PC-9 (cell line): Measurements from ENCODE around the gene PLEKHG2. TPM values are rescaled to one million over a fixed set of nuclear protein-coding genes. Genes with fewer than 3 reads are reported as not detected.

ENCODE experiments used
- BruUV-seq: library from RNA; stranded (reverse); fragments of 400-500 nt; replicated peaks from 2 replicates; lab custom pipeline; 2021; lab: Mats Ljungman, UMichigan
- CTCF ChIA-PET: fragments of 300-600 bp; sonication (Branson Sonifier 250); formaldehyde crosslinking; loops from one replicate; lab custom pipeline; 2022; ENCODE audit warnings: antibody characterized with exemption; lab: Charles Lee
- POLR2A ChIA-PET: fragments of 300-600 bp; sonication (Branson Sonifier 250); formaldehyde crosslinking; loops from one replicate; lab custom pipeline; 2022; ENCODE audit warnings: antibody characterized with exemption; ENCODE audit not compliant: unreplicated experiment; lab: Charles Lee
- DNase-seq, 2 experiments: peaks; one replicate each; pipeline versions ENCODE4 v3.0.0 to v3.0.0-alpha.2; 2015 to 2022; ENCODE audit warnings: mixed read lengths in 1 of 2
- H2AFZ ChIP-seq: fragments of 200-600 bp; sonication (generic); 2 replicates; pipeline ENCODE4 v1.8.1; 2017; ENCODE audit warnings: antibody characterized with exemption
- H3F3A ChIP-seq: fragments of 200-600 bp; sonication (generic); 2 replicates; pipeline ENCODE4 v1.8.1; 2017; ENCODE audit warnings: antibody characterized with exemption, mild to moderate bottlenecking, low read depth; ENCODE audit not compliant: insufficient read depth
- H3K27ac ChIP-seq: fragments of 200-600 bp; sonication (generic); 2 replicates; pipeline ENCODE4 v1.6.1; 2016; ENCODE audit warnings: mixed run types
- H3K27me3 ChIP-seq: fragments of 200-600 bp; sonication (generic); 2 replicates; pipeline ENCODE4 v1.6.1; 2016; ENCODE audit warnings: low read depth, mixed run types; ENCODE audit not compliant: insufficient read depth
- H3K36me3 ChIP-seq: fragments of 200-600 bp; sonication (generic); 2 replicates; pipeline ENCODE4 v1.6.1; 2016; ENCODE audit warnings: low read depth, mixed run types
- H3K4me1 ChIP-seq: fragments of 200-600 bp; sonication (generic); replicated peaks from 2 replicates; pipeline ENCODE4 v1.6.1; 2016; ENCODE audit warnings: mixed run types; ENCODE audit not compliant: insufficient read depth
- H3K4me2 ChIP-seq: fragments of 200-600 bp; sonication (generic); 2 replicates; pipeline ENCODE4 v1.6.1; 2017; ENCODE audit warnings: mixed run types
- H3K4me3 ChIP-seq: fragments of 200-600 bp; sonication (generic); 2 replicates; pipeline ENCODE4 v1.6.1; 2016; ENCODE audit warnings: mixed run types
- H3K79me2 ChIP-seq: fragments of 200-600 bp; sonication (generic); 2 replicates; pipeline ENCODE4 v1.6.1; 2017; ENCODE audit warnings: low read depth, mixed run types
- H3K9me2 ChIP-seq: fragments of 200-600 bp; sonication (generic); 2 replicates; pipeline ENCODE4 v1.8.1; 2017; ENCODE audit warnings: mild to moderate bottlenecking; ENCODE audit not compliant: insufficient read depth
- H3K9me3 ChIP-seq: fragments of 200-600 bp; sonication (generic); 2 replicates; pipeline ENCODE4 v1.8.1; 2016; ENCODE audit warnings: low read depth; ENCODE audit not compliant: insufficient read depth
- H4K20me1 ChIP-seq: fragments of 200-600 bp; sonication (generic); 2 replicates; pipeline ENCODE4 v1.8.1; 2017; ENCODE audit not compliant: insufficient read depth
- EZH2 ChIP-seq: fragments of 200-600 bp; sonication (generic); IDR thresholded peaks from 2 replicates; pipeline ENCODE4 v1.8.0; 2017; ENCODE audit warnings: antibody characterized with exemption, low read depth
- intact Hi-C: fragments of 100-400 bp; cut with micrococcal nuclease; formaldehyde crosslinking; loops from one replicate; pipeline ENCODE4 v1.10.0; 2022; ENCODE audit not compliant: unreplicated experiment
- total RNA-seq: library from RNA; stranded (reverse); gene quantifications from 2 replicates; pipeline ENCODE4 v1.2.3, GENCODE V29; 2021
- TF ChIP-seq, protein P1 (sequence below): fragments of 200-600 bp; sonication (generic); conservative IDR thresholded peaks from 2 replicates; pipeline ENCODE4 v1.6.1; 2017; ENCODE audit warnings: mixed run types, antibody characterized with exemption, mild to moderate bottlenecking, moderate library complexity

The PLEKHG2 gene
- total RNA-seq, 1 experiment from 2014 or later = 26.1 TPM

GRCh38 chr19:39397360-39398296, 14.8 kb upstream of the PLEKHG2 start:
- Histone ChIP-seq H3K27ac (peak overlapping the region; percentile 95), H3K4me2 (peak overlapping the region; percentile 68), H3K9me3 (no peaks in the 10 kb centered on the region), H3K4me3 (peak overlapping the region; percentile 17; the same call in 1 of the 2 replicates), H3K79me2 (peaks cover 2% of the 10 kb centered on the region), H3K27me3 (no peaks in the 10 kb centered on the region), H4K20me1 (no peaks in the 10 kb centered on the region), H3K4me1 (peaks cover 24% of the 10 kb centered on the region), H3K9me2 (no peaks in the 10 kb centered on the region), H2AFZ (no peak overlapping the region), H3K36me3 (no peaks in the 10 kb centered on the region), H3F3A (peaks cover 50% of the 10 kb centered on the region)
- ChIA-PET CTCF (interaction anchor here (0.6 to 1.6 kb wide), 4 partner anchors 10 to 338 kb away, joined by 3 to 8 read pairs (median 5); no protein-coding TSS in a partner anchor), POLR2A (interaction anchor here (0.6 to 1.3 kb wide), 4 partner anchors 9 to 38 kb away, joined by 4 to 10 read pairs (median 7); partner anchors contain the start of genes RPS16 and ZFP36)
- no TSS peak for BruUV-seq
- intact Hi-C loops = loop anchor here (1.0 to 2.0 kb wide), 2 partner anchors 15 to 135 kb away; partner anchors contain the start of genes EID2B and PLEKHG2
- DNase-seq = peak; percentile 60 to 85
- no peak for TF ChIP-seq EZH2
- TF ChIP-seq, protein P1, sequence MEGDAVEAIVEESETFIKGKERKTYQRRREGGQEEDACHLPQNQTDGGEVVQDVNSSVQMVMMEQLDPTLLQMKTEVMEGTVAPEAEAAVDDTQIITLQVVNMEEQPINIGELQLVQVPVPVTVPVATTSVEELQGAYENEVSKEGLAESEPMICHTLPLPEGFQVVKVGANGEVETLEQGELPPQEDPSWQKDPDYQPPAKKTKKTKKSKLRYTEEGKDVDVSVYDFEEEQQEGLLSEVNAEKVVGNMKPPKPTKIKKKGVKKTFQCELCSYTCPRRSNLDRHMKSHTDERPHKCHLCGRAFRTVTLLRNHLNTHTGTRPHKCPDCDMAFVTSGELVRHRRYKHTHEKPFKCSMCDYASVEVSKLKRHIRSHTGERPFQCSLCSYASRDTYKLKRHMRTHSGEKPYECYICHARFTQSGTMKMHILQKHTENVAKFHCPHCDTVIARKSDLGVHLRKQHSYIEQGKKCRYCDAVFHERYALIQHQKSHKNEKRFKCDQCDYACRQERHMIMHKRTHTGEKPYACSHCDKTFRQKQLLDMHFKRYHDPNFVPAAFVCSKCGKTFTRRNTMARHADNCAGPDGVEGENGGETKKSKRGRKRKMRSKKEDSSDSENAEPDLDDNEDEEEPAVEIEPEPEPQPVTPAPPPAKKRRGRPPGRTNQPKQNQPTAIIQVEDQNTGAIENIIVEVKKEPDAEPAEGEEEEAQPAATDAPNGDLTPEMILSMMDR = peak; percentile 93

DNA sequence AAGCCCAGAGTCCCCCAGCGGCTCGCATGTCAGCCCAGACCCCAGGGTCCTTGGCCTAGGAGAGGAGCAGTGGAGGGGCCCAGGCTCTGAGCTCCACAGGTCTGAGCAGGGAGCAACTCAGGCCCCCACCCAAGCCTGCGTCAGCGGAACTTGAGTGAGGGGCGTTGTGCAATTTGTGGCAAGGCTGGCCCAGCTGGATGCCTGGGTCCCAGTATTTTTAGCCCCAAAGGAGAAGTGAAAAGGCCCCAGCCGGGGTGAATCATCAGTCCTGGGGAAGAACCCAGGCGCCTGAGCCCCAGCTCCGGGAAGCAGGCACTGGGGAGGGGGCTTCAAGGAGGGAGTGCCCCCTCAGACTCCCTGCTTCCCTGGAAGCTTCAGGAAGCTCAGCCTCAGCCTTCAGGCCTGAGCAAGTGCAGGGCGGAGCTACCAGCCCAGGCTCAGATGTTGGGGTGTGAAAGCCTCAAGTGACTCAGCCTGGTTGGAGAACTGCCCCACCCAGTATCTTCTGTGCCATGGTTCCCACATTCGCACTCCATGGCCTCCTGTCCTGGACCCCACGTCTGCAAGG, 14.1 kb upstream of the PLEKHG2 start:
- H3K4me3 ChIP-seq = peak overlapping the region; percentile 17; the same call in 1 of the 2 replicates
- no peaks in the 10 kb centered on the region for H3K27me3 ChIP-seq
- peaks cover 32% of the 10 kb centered on the region for H3K4me1 ChIP-seq
- DNase-seq = peak; percentile 56 to 78
- H3F3A ChIP-seq = peaks cover 58% of the 10 kb centered on the region
- no TSS peak for BruUV-seq
- H3K27ac ChIP-seq = peak overlapping the region; percentile 95
- intact Hi-C loops = no loop called here
- H3K9me3 ChIP-seq = no peaks in the 10 kb centered on the region
- peak overlapping the region; percentile 68 for H3K4me2 ChIP-seq
- H3K9me2 ChIP-seq = no peaks in the 10 kb centered on the region
- H3K36me3 ChIP-seq = no peaks in the 10 kb centered on the region
- H3K79me2 ChIP-seq = no peaks in the 10 kb centered on the region
- ChIA-PET POLR2A (interaction anchor here (0.6 to 1.3 kb wide), 7 partner anchors 8 to 40 kb away, joined by 4 to 12 read pairs (median 7); partner anchors contain the start of genes RPS16 and ZFP36), CTCF (interaction anchor here (0.6 to 1.6 kb wide), 4 partner anchors 9 to 337 kb away, joined by 3 to 8 read pairs (median 5); no protein-coding TSS in a partner anchor)
- H4K20me1 ChIP-seq = no peaks in the 10 kb centered on the region
- TF ChIP-seq EZH2 = no peak
- TF ChIP-seq, protein P1 = no peak
- no peak overlapping the region for H2AFZ ChIP-seq

- TF ChIP-seq, protein P1 = no peak
- TF ChIP-seq EZH2 = no peak
- H3F3A ChIP-seq = peaks cover 67% of the 10 kb centered on the region
- no TSS peak for BruUV-seq
- H3K9me3 ChIP-seq = no peaks in the 10 kb centered on the region
- H4K20me1 ChIP-seq = no peaks in the 10 kb centered on the region
- H3K27ac ChIP-seq = no peak overlapping the region; the same call in 1 of the 2 replicates
- H3K36me3 ChIP-seq = no peaks in the 10 kb centered on the region
- CTCF ChIA-PET = interaction anchor here (0.5 kb wide), 1 partner anchor 36 kb away, joined by 3 read pairs; the partner anchor contains the start of gene RPS16
- peaks cover 39% of the 10 kb centered on the region for H3K4me1 ChIP-seq
- H2AFZ ChIP-seq = no peak overlapping the region
- H3K9me2 ChIP-seq = no peaks in the 10 kb centered on the region
- no peak overlapping the region for H3K4me2 ChIP-seq
- intact Hi-C loops = no loop called here
- no peak for DNase-seq
- H3K4me3 ChIP-seq = no peak overlapping the region
- POLR2A ChIA-PET = no interaction called here
- no peaks in the 10 kb centered on the region for H3K27me3 ChIP-seq
- H3K79me2 ChIP-seq = no peaks in the 10 kb centered on the region
These were observed 12.8 kb upstream of the PLEKHG2 start for GRCh38 chr19:39399668-39400050.
